Stimulated activated naive CD8-positive, alpha-beta T cell treated with anti-CD3 and anti-CD28 coated beads, Interleukin-15, amount 100 ng/mL, for 72 hours (primary cell): ENCODE data around the gene CDK5R1.
"Not testable (repeated sequence)": the region's sequence is repeated elsewhere in the genome, so short reads cannot be mapped to it uniquely, and the experiment has no call there.

ENCODE experiments used
- ATAC-seq: fragments of 150-1000 bp; cut with Tn5 transposase; 2 replicates; pipeline ENCODE4 v1.10.0; 2021; ENCODE audit warnings: mild to moderate bottlenecking, moderate library complexity
- DNase-seq, 2 donors: peaks; one replicate each; pipeline ENCODE4 v3.0.0; 2021 to 2022
- H3K27ac Mint-ChIP-seq, 2 donors: one replicate each; pipeline ENCODE4 v1.8.0; 2022; ENCODE audit warnings: mild to moderate bottlenecking in 2 of 2, mixed read lengths in 2 of 2, moderate library complexity in 2 of 2
- H3K27me3 Mint-ChIP-seq: one replicate; pipeline ENCODE4 v1.8.0; 2022; ENCODE audit warnings: mixed read lengths
- H3K4me1 Mint-ChIP-seq: one replicate; pipeline ENCODE4 v1.8.0; 2022; ENCODE audit warnings: mild to moderate bottlenecking, mixed read lengths
- H3K4me3 Mint-ChIP-seq, 2 donors: one replicate each; pipeline ENCODE4 v1.8.0; 2022; ENCODE audit warnings: mild to moderate bottlenecking in 2 of 2, mixed read lengths in 2 of 2, moderate library complexity in 1 of 2
- H3K9me3 Mint-ChIP-seq, 2 donors: one replicate each; pipeline ENCODE4 v1.8.0; 2022; ENCODE audit warnings: mixed read lengths in 2 of 2

Gene CDK5R1

GRCh38 chr17:32516450-32516849 is 29.7 kb downstream of the CDK5R1 start:
- Mint-ChIP-seq H3K27me3 (no peaks in the 10 kb centered on the region), H3K4me3 (peak overlapping the region; percentile 59 to 64), H3K4me1 (peaks cover 89% of the 10 kb centered on the region), H3K27ac (peak overlapping the region in 1 of 2 donors; percentile 96), H3K9me3 (no peaks in the 10 kb centered on the region)
- DNase-seq (no peak), ATAC-seq (no peak)

- Mint-ChIP-seq H3K27me3 (no peaks in the 10 kb centered on the region), H3K27ac (peak overlapping the region; percentile 71 to 80), H3K9me3 (no peaks in the 10 kb centered on the region), H3K4me3 (peak overlapping the region; percentile 59 to 64), H3K4me1 (peaks cover 89% of the 10 kb centered on the region)
- ATAC-seq (peak; percentile 40), DNase-seq (peak in 1 of 2 donors; percentile 39)
These were observed 30.3 kb downstream of the CDK5R1 start for GRCh38 chr17:32516940-32517701.

GRCh38 chr17:32517982-32518381 is 31.2 kb downstream of the CDK5R1 start:
- DNase-seq (no peak), ATAC-seq (no peak)
- H3K9me3 Mint-ChIP-seq: no peaks in the 10 kb centered on the region
- H3K4me1 Mint-ChIP-seq: peaks cover 91% of the 10 kb centered on the region
- H3K4me3 Mint-ChIP-seq: peak overlapping the region; percentile 41 to 58
- H3K27me3 Mint-ChIP-seq: no peaks in the 10 kb centered on the region
- H3K27ac Mint-ChIP-seq: no peak overlapping the region

- peaks cover 94% of the 10 kb centered on the region for H3K4me1 Mint-ChIP-seq
- H3K9me3 Mint-ChIP-seq: no peaks in the 10 kb centered on the region
- H3K27me3 Mint-ChIP-seq: no peaks in the 10 kb centered on the region
- H3K4me3 Mint-ChIP-seq: peak overlapping the region; percentile 79 to 82
- H3K27ac Mint-ChIP-seq: peak overlapping the region; percentile 27 to 34
- ATAC-seq (no peak), DNase-seq (no peak)
These were observed 31.9 kb downstream of the CDK5R1 start for GRCh38 chr17:32518646-32519227.

GRCh38 chr17:32519228-32520103 is 32.7 kb downstream of the CDK5R1 start:
- H3K9me3 Mint-ChIP-seq: no peaks in the 10 kb centered on the region
- ATAC-seq: peak; percentile 21
- H3K4me1 Mint-ChIP-seq: peaks cover 100% of the 10 kb centered on the region
- DNase-seq: peak; percentile 37 to 71
- no peaks in the 10 kb centered on the region for H3K27me3 Mint-ChIP-seq
- H3K27ac Mint-ChIP-seq: peak overlapping the region; percentile 96
- H3K4me3 Mint-ChIP-seq: peak overlapping the region; percentile 79 to 82

- no peaks in the 10 kb centered on the region for H3K9me3 Mint-ChIP-seq
- DNase-seq: peak; percentile 51 to 83
These were observed 33.4 kb downstream of the CDK5R1 start for GRCh38 chr17:32520104-32520701.

GRCh38 chr17:32520737-32521404 is 34.1 kb downstream of the CDK5R1 start:
- no peak for DNase-seq
- Mint-ChIP-seq H3K4me3 (peak overlapping the region; percentile 79 to 82), H3K27ac (peak overlapping the region in 1 of 2 donors; percentile 96), H3K9me3 (no peaks in the 10 kb centered on the region), H3K4me1 (peaks cover 100% of the 10 kb centered on the region), H3K27me3 (no peaks in the 10 kb centered on the region)
- no peak for ATAC-seq

More at GRCh38 chr17:32520104-32520701, 33.4 kb downstream of the CDK5R1 start:
- peak; percentile 68 for ATAC-seq
- peaks cover 100% of the 10 kb centered on the region for H3K4me1 Mint-ChIP-seq
- H3K27ac Mint-ChIP-seq: peak overlapping the region; percentile 96
- H3K27me3 Mint-ChIP-seq: no peaks in the 10 kb centered on the region
- peak overlapping the region; percentile 79 to 82 for H3K4me3 Mint-ChIP-seq

GRCh38 chr17:32523017-32523680 is 36.4 kb downstream of the CDK5R1 start:
- peaks cover 93% of the 10 kb centered on the region for H3K4me1 Mint-ChIP-seq
- DNase-seq: peak; percentile 70 to 78
- peak overlapping the region; percentile 91 to 97 for H3K27ac Mint-ChIP-seq
- peak; percentile 64 for ATAC-seq
- H3K4me3 Mint-ChIP-seq: peak overlapping the region; percentile 61 to 79
- H3K9me3 Mint-ChIP-seq: no peaks in the 10 kb centered on the region
- H3K27me3 Mint-ChIP-seq: no peaks in the 10 kb centered on the region

GRCh38 chr17:32523827-32524552 is 37.2 kb downstream of the CDK5R1 start:
- H3K4me3 Mint-ChIP-seq: peak overlapping the region; percentile 61 to 79
- H3K27ac Mint-ChIP-seq: peak overlapping the region; percentile 91 to 97
- peaks cover 93% of the 10 kb centered on the region for H3K4me1 Mint-ChIP-seq
- H3K9me3 Mint-ChIP-seq: no peaks in the 10 kb centered on the region
- H3K27me3 Mint-ChIP-seq: no peaks in the 10 kb centered on the region
- ATAC-seq (peak; percentile 61), DNase-seq (peak; percentile 31 to 55)

GRCh38 chr17:32524553-32524880 is 37.7 kb downstream of the CDK5R1 start:
- not testable (repeated sequence) for H3K9me3 Mint-ChIP-seq, H3K27me3 Mint-ChIP-seq, ATAC-seq, DNase-seq
- Mint-ChIP-seq H3K27ac (peak overlapping the region in 1 of 2 donors; percentile 91), H3K4me1 (peaks cover 93% of the 10 kb centered on the region), H3K4me3 (peak overlapping the region in 1 of 2 donors; percentile 61)

- Mint-ChIP-seq H3K27ac (peak overlapping the region in 1 of 2 donors; percentile 33), H3K4me1 (peaks cover 89% of the 10 kb centered on the region), H3K27me3 (no peaks in the 10 kb centered on the region), H3K4me3 (peak overlapping the region in 1 of 2 donors; percentile 30), H3K9me3 (no peaks in the 10 kb centered on the region)
- ATAC-seq: no peak
- DNase-seq: no peak
These were observed 38.3 kb downstream of the CDK5R1 start for GRCh38 chr17:32525122-32525521.

GRCh38 chr17:32527146-32527545 is 40.4 kb downstream of the CDK5R1 start:
- Mint-ChIP-seq H3K4me1 (peaks cover 76% of the 10 kb centered on the region), H3K27ac (peak overlapping the region in 1 of 2 donors; percentile 36), H3K27me3 (no peaks in the 10 kb centered on the region), H3K9me3 (no peaks in the 10 kb centered on the region), H3K4me3 (no peak overlapping the region)
- ATAC-seq (no peak), DNase-seq (no peak)

GRCh38 chr17:32528825-32529224 is 42.0 kb downstream of the CDK5R1 start:
- H3K27ac Mint-ChIP-seq: peak overlapping the region in 1 of 2 donors; percentile 38

GRCh38 chr17:32529604-32530003 is 42.8 kb downstream of the CDK5R1 start:
- Mint-ChIP-seq H3K4me1 (peaks cover 60% of the 10 kb centered on the region), H3K27ac (no peak overlapping the region), H3K4me3 (no peak overlapping the region), H3K9me3 (peaks cover 0 to 4% of the 10 kb centered on the region in 2 donors), H3K27me3 (no peaks in the 10 kb centered on the region)
- ATAC-seq: no peak
- no peak for DNase-seq

More at GRCh38 chr17:32528825-32529224, 42.0 kb downstream of the CDK5R1 start:
- peaks cover 0 to 4% of the 10 kb centered on the region in 2 donors for H3K9me3 Mint-ChIP-seq
- ATAC-seq (no peak), DNase-seq (no peak)
- no peaks in the 10 kb centered on the region for H3K27me3 Mint-ChIP-seq
- peak overlapping the region in 1 of 2 donors; percentile 18 for H3K4me3 Mint-ChIP-seq
- H3K4me1 Mint-ChIP-seq: peaks cover 68% of the 10 kb centered on the region
